K562 (cell line): ENCODE data around the gene IL13. TPM values are rescaled to one million over a fixed set of nuclear protein-coding genes. Genes with fewer than 3 reads are reported as not detected.

Experiments
- ETV5 ChIP-seq: sonication (generic); formaldehyde crosslinking; IDR thresholded peaks from 2 replicates; pipeline ENCODE4 v1.4.0; 2020; ENCODE audit warnings: low read depth, mild to moderate bottlenecking, missing genetic modification reagents
- JUND ChIP-seq, 2 experiments: IDR thresholded peaks; 2 replicates in 1 of 2; 3 replicates in 1 of 2; pipeline ENCODE4 v1.6.1; 2011; ENCODE audit warnings: borderline replicate concordance in 2 of 2, low read depth in 2 of 2, low read length in 2 of 2, improper control_type of control experiment in 1 of 2, missing biosample characterization in 1 of 2, missing genetic modification characterization in 1 of 2, missing genetic modification reagents in 1 of 2
- KDM1A ChIP-seq, 2 experiments: fragments of 450-650 bp; IDR thresholded peaks; 2 replicates each; pipeline ENCODE4 v1.6.1; 2016; ENCODE audit warnings: mild to moderate bottlenecking in 2 of 2
- NFATC3 ChIP-seq: fragments of 450-650 bp; IDR thresholded peaks from 2 replicates; pipeline ENCODE4 v1.6.1; 2017; ENCODE audit warnings: mild to moderate bottlenecking
- SIX5 ChIP-seq, 2 experiments: IDR thresholded peaks; 2 replicates each; pipeline ENCODE4 v1.6.1; 2011; ENCODE audit warnings: low read length in 2 of 2, borderline replicate concordance in 1 of 2, low read depth in 1 of 2, mild to moderate bottlenecking in 1 of 2, moderate library complexity in 1 of 2; ENCODE audit not compliant: insufficient read depth in 1 of 2
- SNAPC5 ChIP-seq: fragments of 250-450 bp; sonication (Bioruptor Pico); IDR thresholded peaks from 2 replicates; pipeline ENCODE4 v1.8.0; 2021; ENCODE audit warnings: moderate library complexity, mild to moderate bottlenecking, inconsistent platforms
- SP1 ChIP-seq: sonication (generic); formaldehyde crosslinking; IDR thresholded peaks from 2 replicates; pipeline ENCODE4 v1.8.1; 2022; ENCODE audit warnings: mild to moderate bottlenecking, missing genetic modification reagents
- SREBF2 ChIP-seq: sonication (generic); formaldehyde crosslinking; IDR thresholded peaks from 2 replicates; pipeline ENCODE4 v1.4.0; 2020; ENCODE audit warnings: mild to moderate bottlenecking, missing genetic modification reagents
- ZFP91 ChIP-seq: sonication (generic); formaldehyde crosslinking; IDR thresholded peaks from 2 replicates; pipeline ENCODE4 v1.8.0; 2022; ENCODE audit warnings: mild to moderate bottlenecking, missing genetic modification reagents
- ZNF217 ChIP-seq: sonication (generic); formaldehyde crosslinking; IDR thresholded peaks from 2 replicates; pipeline ENCODE4 v1.8.0; 2022; ENCODE audit warnings: mild to moderate bottlenecking, missing genetic modification reagents
- ZNF318 ChIP-seq, 2 experiments: fragments of 450-650 bp; IDR thresholded peaks; 2 replicates each; pipeline ENCODE4 v1.6.1; 2016; ENCODE audit warnings: mild to moderate bottlenecking in 2 of 2, borderline replicate concordance in 1 of 2, low read depth in 1 of 2, moderate library complexity in 1 of 2
- ZNF764 ChIP-seq: fragments of 250-450 bp; sonication (Bioruptor Pico); IDR thresholded peaks from 2 replicates; pipeline ENCODE4 v1.4.0; 2020; ENCODE audit warnings: low read depth, mild to moderate bottlenecking, moderate library complexity
- polyA plus RNA-seq, 8 experiments: library from polyadenylated mRNA; depleted of rRNA in 4 of 8; stranded (reverse) in 5 of 8; unstranded in 3 of 8; fragments of >200 nt; fragmentation: Nextera tagmentation in 2 of 8; fragmentation: Illumina TruSeq in 1 of 8; extraction: Ambion mirVana in 2 of 8; extraction: Trizol in 1 of 8; gene quantifications; 2 replicates each; pipeline versions ENCODE4 v1.2.1 to v1.2.3, GENCODE V29; 2011 to 2014; ENCODE audit warnings: inconsistent platforms in 1 of 8, missing spikeins in 1 of 8
- total RNA-seq, 7 experiments: library from RNA; depleted of rRNA in 6 of 7; stranded (reverse); fragments of >200 nt in 6 of 7; fragmentation: Illumina TruSeq in 2 of 7; extraction: Trizol in 2 of 7; gene quantifications; 2 replicates each; pipeline versions ENCODE4 v1.2.1 to v1.2.3, GENCODE V29; 2011 to 2021; ENCODE audit warnings: low replicate concordance in 1 of 7
- TF ChIP-seq, protein P1 (sequence below): fragments of 250-450 bp; sonication (Bioruptor Pico); IDR thresholded peaks from 2 replicates; pipeline ENCODE4 v1.8.0; 2022; ENCODE audit warnings: moderate library complexity, mild to moderate bottlenecking, inconsistent platforms
- TF ChIP-seq, protein P2 (sequence below): fragments of 250-450 bp; sonication (Bioruptor Pico); IDR thresholded peaks from 2 replicates; pipeline ENCODE4 v1.5.1; 2021; ENCODE audit warnings: mild to moderate bottlenecking

Gene IL13
- total and polyA plus RNA-seq, 9 of the 15 experiments (the other 6 are each of a cell fraction or from before 2014, with no cell fraction given) = not detected

- TF ChIP-seq, protein P1, sequence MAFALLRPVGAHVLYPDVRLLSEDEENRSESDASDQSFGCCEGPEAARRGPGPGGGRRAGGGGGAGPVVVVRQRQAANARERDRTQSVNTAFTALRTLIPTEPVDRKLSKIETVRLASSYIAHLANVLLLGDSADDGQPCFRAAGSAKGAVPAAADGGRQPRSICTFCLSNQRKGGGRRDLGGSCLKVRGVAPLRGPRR (CRISPR knock-in tag) = peak; percentile 98
- TF ChIP-seq, protein P2, sequence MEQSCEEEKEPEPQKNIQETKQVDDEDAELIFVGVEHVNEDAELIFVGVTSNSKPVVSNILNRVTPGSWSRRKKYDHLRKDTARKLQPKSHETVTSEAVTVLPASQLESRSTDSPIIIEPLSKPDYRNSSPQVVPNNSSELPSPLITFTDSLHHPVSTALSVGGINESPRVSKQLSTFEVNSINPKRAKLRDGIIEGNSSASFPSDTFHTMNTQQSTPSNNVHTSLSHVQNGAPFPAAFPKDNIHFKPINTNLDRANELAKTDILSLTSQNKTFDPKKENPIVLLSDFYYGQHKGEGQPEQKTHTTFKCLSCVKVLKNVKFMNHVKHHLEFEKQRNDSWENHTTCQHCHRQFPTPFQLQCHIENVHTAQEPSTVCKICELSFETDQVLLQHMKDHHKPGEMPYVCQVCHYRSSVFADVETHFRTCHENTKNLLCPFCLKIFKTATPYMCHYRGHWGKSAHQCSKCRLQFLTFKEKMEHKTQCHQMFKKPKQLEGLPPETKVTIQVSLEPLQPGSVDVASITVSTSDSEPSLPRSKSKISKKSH (CRISPR knock-in tag) = no peak
- TF ChIP-seq ZFP91 = no peak
- no peak for TF ChIP-seq ETV5 (CRISPR knock-in tag)
- no peak for TF ChIP-seq ZNF318 (IDR thresholded peaks at IDR 0.05; ENCODE audit: borderline replicate concordance in 1 of 2, low read depth in 1 of 2)
- TF ChIP-seq KDM1A (IDR thresholded peaks at IDR 0.05) = no peak
- TF ChIP-seq ZNF764 = no peak
- TF ChIP-seq SNAPC5 (CRISPR knock-in tag) = peak; percentile 81
- TF ChIP-seq SP1 (CRISPR knock-in tag) = peak; percentile 66; the same call in 1 of the 2 replicates
- no peak for TF ChIP-seq NFATC3
- TF ChIP-seq ZNF217 (CRISPR knock-in tag) = no peak
- no peak for TF ChIP-seq SIX5 (IDR thresholded peaks at IDR 0.05; ENCODE audit: borderline replicate concordance in 1 of 2, insufficient read depth in 1 of 2, low read depth in 1 of 2, low read length in 2 of 2)
- TF ChIP-seq SREBF2 (CRISPR knock-in tag) = no peak
- TF ChIP-seq JUND (IDR thresholded peaks at IDR 0.05; ENCODE audit: borderline replicate concordance, low read depth, low read length) = peak; percentile 66
- TF ChIP-seq JUND (tag; IDR thresholded peaks at IDR 0.05; ENCODE audit: borderline replicate concordance, low read depth, low read length) = peak; percentile 86; the same call in 2 of the 3 replicates
Measured at GRCh38 chr5:132666310-132667123, 8.5 kb downstream of the IL13 start (continued).
